Neutrophil (primary cell): ENCODE data around the gene STRADB.

Experiments used
- H3K27ac ChIP-seq: fragments of 200-600 bp; sonication (generic); 2 replicates; pipeline ENCODE4 v1.5.1; 2016; ENCODE audit warnings: mild to moderate bottlenecking, moderate library complexity
- H3K27me3 ChIP-seq: fragments of 200-600 bp; sonication (generic); 2 replicates; pipeline ENCODE4 v1.6.0; 2016; ENCODE audit warnings: mild to moderate bottlenecking
- H3K36me3 ChIP-seq: fragments of 200-600 bp; sonication (generic); 2 replicates; pipeline ENCODE4 v1.5.1; 2017
- H3K4me1 ChIP-seq, 2 experiments: fragments of 200-600 bp in 1 of 2; sonication (generic) in 1 of 2; 1 replicate in 1 of 2; 2 replicates in 1 of 2; pipeline versions ENCODE4 v1.5.1 to v1.6.1; 2013 to 2016; ENCODE audit warnings: low read depth in 1 of 2, low read length in 1 of 2, mild to moderate bottlenecking in 1 of 2, moderate library complexity in 1 of 2; ENCODE audit not compliant: control insufficient read depth in 1 of 2, insufficient read depth in 1 of 2
- H3K4me3 ChIP-seq, 2 experiments: fragments of 200-600 bp in 1 of 2; sonication (generic) in 1 of 2; 1 replicate in 1 of 2; 2 replicates in 1 of 2; pipeline ENCODE4 v1.5.1; 2013 to 2016; ENCODE audit warnings: low read depth in 1 of 2, low read length in 1 of 2, mild to moderate bottlenecking in 1 of 2, moderate library complexity in 1 of 2
- H3K9me3 ChIP-seq: fragments of 200-600 bp; sonication (generic); 2 replicates; pipeline ENCODE4 v1.5.1; 2016
- CTCF ChIP-seq: fragments of 200-600 bp; sonication (generic); IDR thresholded peaks from 2 replicates; pipeline ENCODE4 v1.5.1; 2016; ENCODE audit warnings: antibody characterized with exemption

The STRADB gene

GRCh38 chr2:201406077-201406662 lies 45.4 kb upstream of the STRADB start:
- Histone ChIP-seq H3K4me3 (no peak overlapping the region), H3K27me3 (no peaks in the 10 kb centered on the region), H3K27ac (no peak overlapping the region), H3K36me3 (no peaks in the 10 kb centered on the region), H3K9me3 (no peaks in the 10 kb centered on the region), H3K4me1 (no peaks in the 10 kb centered on the region)
- no peak for TF ChIP-seq CTCF

- Histone ChIP-seq H3K27ac (no peak overlapping the region), H3K27me3 (no peaks in the 10 kb centered on the region), H3K36me3 (no peaks in the 10 kb centered on the region), H3K4me3 (no peak overlapping the region), H3K9me3 (no peaks in the 10 kb centered on the region), H3K4me1 (no peaks in the 10 kb centered on the region)
- TF ChIP-seq CTCF: no peak
These were observed 44.3 kb upstream of the STRADB start for GRCh38 chr2:201407265-201407664.

GRCh38 chr2:201408931-201409330 lies 42.6 kb upstream of the STRADB start:
- H3K4me1 ChIP-seq: no peaks in the 10 kb centered on the region
- no peak overlapping the region for H3K27ac ChIP-seq
- H3K27me3 ChIP-seq: no peaks in the 10 kb centered on the region
- no peaks in the 10 kb centered on the region for H3K9me3 ChIP-seq
- H3K36me3 ChIP-seq: no peaks in the 10 kb centered on the region
- no peak for TF ChIP-seq CTCF
- no peak overlapping the region for H3K4me3 ChIP-seq

- Histone ChIP-seq H3K27me3 (no peaks in the 10 kb centered on the region), H3K9me3 (no peaks in the 10 kb centered on the region), H3K36me3 (no peaks in the 10 kb centered on the region), H3K4me3 (no peak overlapping the region), H3K4me1 (no peaks in the 10 kb centered on the region), H3K27ac (no peak overlapping the region)
- TF ChIP-seq CTCF: no peak
These were observed 40.1 kb upstream of the STRADB start for GRCh38 chr2:201411421-201411820.

GRCh38 chr2:201413143-201413542 lies 38.4 kb upstream of the STRADB start:
- no peak overlapping the region for H3K4me3 ChIP-seq
- no peak overlapping the region for H3K27ac ChIP-seq
- no peaks in the 10 kb centered on the region for H3K9me3 ChIP-seq
- no peak for TF ChIP-seq CTCF
- H3K27me3 ChIP-seq: no peaks in the 10 kb centered on the region
- H3K36me3 ChIP-seq: no peaks in the 10 kb centered on the region
- no peaks in the 10 kb centered on the region for H3K4me1 ChIP-seq

- Histone ChIP-seq H3K27me3 (no peaks in the 10 kb centered on the region), H3K4me3 (no peak overlapping the region), H3K4me1 (no peaks in the 10 kb centered on the region), H3K36me3 (no peaks in the 10 kb centered on the region), H3K27ac (no peak overlapping the region), H3K9me3 (no peaks in the 10 kb centered on the region)
- TF ChIP-seq CTCF: no peak
These were observed 38.0 kb upstream of the STRADB start for GRCh38 chr2:201413552-201413951.
